Activated CD8-positive, alpha-beta memory T cell treated with anti-CD3 and anti-CD28 coated beads for 48 hours (primary cell): ENCODE measurements around the gene CYP39A1.

Experiments
- DNase-seq, 3 experiments: peaks; one replicate each; pipeline ENCODE4 v3.0.0-alpha.2; 2020; ENCODE audit warnings: low read depth in 2 of 3, low spot score in 2 of 3

CYP39A1 gene

GRCh38 chr6:46517202-46517601, 135.4 kb downstream of the CYP39A1 start:
- DNase-seq, result no peak

DNA sequence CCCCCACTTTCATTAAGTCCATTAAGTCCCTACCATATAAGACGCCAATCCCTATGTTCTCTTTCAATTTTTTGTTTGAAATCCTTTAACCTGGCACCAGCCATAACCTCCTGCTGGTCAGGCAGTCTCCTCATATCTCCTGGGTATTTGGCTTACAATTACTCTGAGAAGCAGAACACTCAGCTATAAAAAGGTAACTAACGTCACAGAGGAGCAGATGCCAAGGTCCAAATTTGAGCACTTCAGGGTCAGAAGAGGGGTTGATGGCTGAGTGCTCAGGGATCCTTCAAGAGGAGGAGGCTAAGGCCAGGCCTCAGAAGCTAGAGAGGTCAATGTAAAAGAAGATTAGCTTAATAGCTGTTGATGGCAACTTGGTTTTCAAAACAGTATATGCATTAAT, 139.1 kb downstream of the CYP39A1 start:
- no peak for DNase-seq

GRCh38 chr6:46511320-46511719, 141.3 kb downstream of the CYP39A1 start:
- DNase-seq, result no peak

- DNase-seq, result no peak
These were observed 142.0 kb downstream of the CYP39A1 start for GRCh38 chr6:46510651-46511050.

DNA sequence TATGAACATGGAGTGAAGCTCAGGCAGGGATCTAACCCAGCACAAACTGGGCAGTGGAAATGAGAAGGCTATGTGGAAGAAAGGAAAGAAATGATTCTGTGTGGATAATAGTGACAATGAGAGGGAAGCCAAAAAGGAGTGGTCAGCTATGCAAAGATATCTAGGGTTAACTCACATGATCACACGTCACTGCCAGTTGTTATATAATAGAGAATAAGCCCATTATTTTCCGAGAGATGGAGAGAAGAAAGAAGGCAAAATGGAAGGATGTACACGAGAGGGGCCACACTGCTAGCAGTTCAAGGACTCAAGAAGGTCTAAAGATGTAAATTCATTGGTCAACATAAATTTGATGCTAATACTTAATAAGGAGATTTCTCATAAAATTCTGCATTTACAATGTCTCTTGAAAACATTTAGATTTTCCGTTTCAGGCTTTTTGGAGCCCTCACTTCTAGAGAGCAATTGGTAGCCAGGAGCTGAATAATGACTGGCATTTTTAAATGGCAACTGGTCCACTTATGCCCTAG, 142.6 kb downstream of the CYP39A1 start:
- DNase-seq, result no peak

GRCh38 chr6:46509063-46509462, 143.6 kb downstream of the CYP39A1 start:
- DNase-seq, result no peak

DNA sequence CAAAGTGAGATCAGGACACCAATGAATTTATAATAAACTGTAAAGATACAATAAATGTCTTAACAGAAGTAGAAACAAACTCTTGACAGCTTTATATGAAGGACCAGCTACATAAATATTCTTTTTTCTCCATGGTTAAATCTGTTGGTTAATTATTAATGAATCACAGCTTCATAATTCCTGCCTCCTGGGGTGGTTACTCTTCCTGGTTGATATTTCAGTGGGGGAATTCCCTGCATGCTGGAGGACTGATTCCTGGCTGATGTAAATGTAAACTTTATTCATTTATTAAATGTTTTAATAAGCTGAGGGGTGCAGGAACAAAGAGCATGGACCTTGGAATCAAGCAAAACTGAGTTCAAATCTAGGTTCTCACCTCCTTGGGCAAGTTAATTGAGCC, 145.2 kb downstream of the CYP39A1 start:
- DNase-seq, result no peak

DNA sequence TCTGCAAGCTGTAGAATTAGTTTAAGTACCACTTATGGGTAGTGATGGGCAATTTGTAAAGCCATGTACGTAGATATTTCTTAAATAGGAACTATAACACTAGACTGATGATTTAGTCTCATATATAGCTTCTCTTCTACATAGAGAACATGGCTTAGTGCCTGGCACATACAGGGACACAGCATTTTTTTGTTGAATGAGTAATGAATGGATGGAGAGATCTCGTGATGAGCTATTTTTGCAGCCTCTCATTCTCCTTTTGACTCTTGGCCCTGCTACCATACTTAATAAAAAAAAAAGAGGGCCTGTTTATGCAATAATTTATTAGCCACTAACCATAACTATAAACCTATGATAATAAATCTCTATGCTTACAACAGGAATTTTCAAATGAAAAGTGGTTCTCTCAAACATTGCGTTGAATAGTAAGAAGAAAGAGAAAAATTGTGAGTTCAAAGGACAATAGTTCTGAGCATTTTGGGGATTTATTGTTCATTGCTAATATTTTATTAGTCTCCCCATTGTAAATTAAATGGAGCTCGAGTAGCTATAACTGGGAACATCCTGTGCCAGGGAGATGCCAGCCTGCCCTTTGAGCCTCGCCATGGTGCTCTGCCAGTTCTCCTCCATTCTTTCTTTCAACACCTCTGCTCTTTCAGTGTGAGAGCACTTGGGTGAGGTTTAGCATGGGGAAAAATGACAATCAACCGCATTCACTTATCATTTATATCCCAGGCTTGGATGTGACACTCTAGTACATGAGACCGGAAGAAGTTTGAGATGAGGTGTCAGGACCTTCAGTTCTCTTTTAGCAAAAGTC, 146.7 kb downstream of the CYP39A1 start:
- no peak for DNase-seq

- DNase-seq, result no peak
These were observed 148.4 kb downstream of the CYP39A1 start for GRCh38 chr6:46504242-46504641.

DNA sequence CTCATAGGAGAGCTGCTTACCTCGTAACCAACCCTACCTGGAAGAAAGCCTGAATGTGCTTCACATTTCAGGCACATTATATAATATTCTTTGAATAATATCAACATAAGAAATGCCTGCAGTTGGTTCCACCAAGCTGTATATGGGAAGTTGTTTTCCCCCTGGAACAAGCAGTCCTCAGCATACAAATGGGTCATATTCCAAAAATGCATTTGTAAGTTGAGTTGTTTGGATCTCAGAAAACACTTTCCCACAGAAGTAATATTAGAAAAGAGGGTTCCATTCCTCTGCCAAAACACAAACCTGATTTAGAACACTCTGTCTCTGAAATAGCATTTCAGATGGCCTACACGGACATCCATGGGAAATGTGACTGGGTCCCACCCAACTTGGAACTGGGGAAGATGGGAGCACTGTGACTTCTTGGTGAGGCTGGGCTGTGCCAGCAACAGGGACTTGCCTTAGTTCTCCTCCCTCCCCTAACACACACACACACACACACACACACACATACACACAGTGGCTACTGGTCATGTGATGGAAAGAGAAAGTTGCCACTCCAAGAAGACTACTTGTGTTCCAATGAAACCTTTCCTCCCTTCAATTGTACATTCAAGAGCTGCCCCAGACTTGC, 150.0 kb downstream of the CYP39A1 start:
- no peak for DNase-seq

DNA sequence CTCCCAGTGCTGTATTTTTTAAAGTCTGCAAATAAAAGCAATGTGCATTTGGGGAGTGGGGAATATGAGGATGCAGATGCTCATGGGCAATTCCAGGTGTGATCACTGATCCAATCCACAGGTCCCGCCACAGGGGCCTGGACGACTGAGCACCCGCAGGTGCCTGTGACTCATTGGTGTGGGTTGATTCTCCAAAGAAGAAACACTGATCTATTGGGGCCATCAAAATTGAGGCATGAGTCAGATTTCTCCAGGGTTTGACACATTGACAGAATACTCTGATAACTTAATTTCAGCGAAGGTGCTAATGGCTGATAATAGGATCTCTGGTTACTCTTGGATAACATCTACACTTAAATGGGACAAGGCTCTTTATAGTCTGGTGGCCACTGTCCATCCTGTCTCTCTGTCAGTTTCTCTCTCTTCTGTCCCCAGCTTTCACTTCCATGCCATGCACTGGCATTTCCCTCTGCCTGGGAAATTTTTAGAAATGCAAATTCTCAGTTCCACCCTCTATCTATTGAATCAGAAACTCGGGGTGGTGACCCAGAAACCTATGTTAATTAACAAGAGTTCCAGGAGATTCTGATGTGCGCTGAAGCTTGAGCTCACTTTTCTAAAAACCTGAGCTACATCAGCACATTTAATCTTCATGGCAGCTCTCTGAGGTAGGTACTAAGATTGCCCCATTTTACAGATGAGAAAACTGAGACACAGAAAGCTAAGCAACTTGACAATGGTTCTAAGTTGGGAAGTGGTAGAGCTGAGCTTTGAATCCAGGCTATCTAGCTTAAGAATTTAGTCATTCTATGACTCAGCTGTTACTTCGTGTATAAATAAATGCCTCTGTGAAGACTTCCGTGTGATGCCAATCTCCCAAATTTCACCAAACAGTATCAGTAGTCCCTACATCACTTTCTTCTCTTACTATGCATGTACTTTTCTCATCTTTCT, 151.2 kb downstream of the CYP39A1 start:
- DNase-seq, result no peak

GRCh38 chr6:46500382-46500781, 152.2 kb downstream of the CYP39A1 start:
- DNase-seq, result no peak
